Memory B cell (primary cell): Measurements from ENCODE around the gene CYB5D1.
"Not testable (repeated sequence)": the region's sequence is repeated elsewhere in the genome, so short reads cannot be mapped to it uniquely, and the experiment has no call there.

ENCODE experiments used
- ATAC-seq: fragments of 150-1000 bp; cut with Tn5 transposase; 2 replicates; pipeline ENCODE4 v1.10.0; 2021; ENCODE audit warnings: low read depth, mild to moderate bottlenecking, moderate library complexity
- DNase-seq, 2 donors: peaks; one replicate each; pipeline ENCODE4 v3.0.0; 2022; ENCODE audit warnings: low spot score in 2 of 2
- H3K27ac Mint-ChIP-seq: one replicate; pipeline ENCODE4 v1.8.0; 2022; ENCODE audit warnings: mild to moderate bottlenecking, moderate library complexity, mixed read lengths
- H3K27me3 Mint-ChIP-seq: one replicate; pipeline ENCODE4 v1.8.0; 2022; ENCODE audit warnings: mixed read lengths
- H3K36me3 Mint-ChIP-seq: one replicate; pipeline ENCODE4 v1.8.0; 2022; ENCODE audit warnings: mild to moderate bottlenecking, mixed read lengths
- H3K4me1 Mint-ChIP-seq: one replicate; pipeline ENCODE4 v1.8.0; 2022; ENCODE audit warnings: mixed read lengths
- H3K4me3 Mint-ChIP-seq: one replicate; pipeline ENCODE4 v1.8.0; 2022; ENCODE audit warnings: mild to moderate bottlenecking, moderate library complexity, mixed read lengths
- H3K9me3 Mint-ChIP-seq: one replicate; pipeline ENCODE4 v1.8.0; 2022; ENCODE audit warnings: mixed read lengths

The CYB5D1 gene, protein sequence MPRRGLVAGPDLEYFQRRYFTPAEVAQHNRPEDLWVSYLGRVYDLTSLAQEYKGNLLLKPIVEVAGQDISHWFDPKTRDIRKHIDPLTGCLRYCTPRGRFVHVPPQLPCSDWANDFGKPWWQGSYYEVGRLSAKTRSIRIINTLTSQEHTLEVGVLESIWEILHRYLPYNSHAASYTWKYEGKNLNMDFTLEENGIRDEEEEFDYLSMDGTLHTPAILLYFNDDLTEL

DNA sequence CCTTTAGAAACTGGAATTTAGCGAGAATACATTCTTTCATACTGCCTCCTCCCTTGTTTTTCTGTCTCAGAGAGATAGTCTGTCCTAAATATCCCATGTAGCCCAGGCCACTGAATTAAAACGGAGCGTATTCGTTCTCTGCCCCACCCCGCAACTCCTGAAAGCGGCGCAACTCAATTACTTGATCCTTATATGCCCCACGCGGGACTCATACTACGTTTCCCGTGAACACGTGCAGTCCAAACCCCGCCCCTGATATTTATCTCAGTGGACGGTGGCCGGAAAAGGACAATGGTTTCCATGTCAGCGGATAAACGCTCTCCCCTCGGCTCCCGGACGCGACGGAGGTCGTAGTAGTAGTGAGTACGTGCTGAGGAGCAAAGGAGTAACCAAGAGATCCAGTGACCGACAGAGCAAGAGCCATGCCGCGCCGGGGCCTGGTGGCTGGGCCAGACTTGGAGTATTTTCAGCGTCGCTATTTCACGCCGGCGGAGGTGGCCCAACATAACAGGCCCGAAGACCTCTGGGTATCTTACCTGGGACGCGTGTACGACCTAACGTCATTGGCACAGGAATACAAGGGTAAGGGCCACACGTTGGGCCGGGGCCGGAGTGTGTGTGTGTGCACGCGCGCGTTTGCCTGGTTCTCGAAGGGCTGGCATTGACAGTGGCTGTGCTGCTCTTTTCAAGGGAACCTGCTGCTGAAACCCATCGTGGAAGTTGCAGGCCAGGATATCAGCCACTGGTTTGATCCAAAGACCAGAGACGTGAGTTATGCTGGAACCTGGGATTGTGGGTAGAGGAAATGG lies at the start of gene CYB5D1:
TSS of gene CYB5D1 (plus strand) at position 291 of the 809 bp plus-strand sequence. CDS start at position 423, 132 bp downstream.
- no peak within 1 kb of the TSS for H3K27ac Mint-ChIP-seq
- DNase-seq (peak; percentile 86 to 88), ATAC-seq (peak; percentile 54)
- peaks cover 8% of the 10 kb centered on the region for H3K4me1 Mint-ChIP-seq
- peaks cover 2% of the 10 kb centered on the region for H3K36me3 Mint-ChIP-seq
- H3K27me3 Mint-ChIP-seq, result no peaks in the 10 kb centered on the region
- no peaks in the 10 kb centered on the region for H3K9me3 Mint-ChIP-seq
- H3K4me3 Mint-ChIP-seq, result no peak within 1 kb of the TSS

DNA sequence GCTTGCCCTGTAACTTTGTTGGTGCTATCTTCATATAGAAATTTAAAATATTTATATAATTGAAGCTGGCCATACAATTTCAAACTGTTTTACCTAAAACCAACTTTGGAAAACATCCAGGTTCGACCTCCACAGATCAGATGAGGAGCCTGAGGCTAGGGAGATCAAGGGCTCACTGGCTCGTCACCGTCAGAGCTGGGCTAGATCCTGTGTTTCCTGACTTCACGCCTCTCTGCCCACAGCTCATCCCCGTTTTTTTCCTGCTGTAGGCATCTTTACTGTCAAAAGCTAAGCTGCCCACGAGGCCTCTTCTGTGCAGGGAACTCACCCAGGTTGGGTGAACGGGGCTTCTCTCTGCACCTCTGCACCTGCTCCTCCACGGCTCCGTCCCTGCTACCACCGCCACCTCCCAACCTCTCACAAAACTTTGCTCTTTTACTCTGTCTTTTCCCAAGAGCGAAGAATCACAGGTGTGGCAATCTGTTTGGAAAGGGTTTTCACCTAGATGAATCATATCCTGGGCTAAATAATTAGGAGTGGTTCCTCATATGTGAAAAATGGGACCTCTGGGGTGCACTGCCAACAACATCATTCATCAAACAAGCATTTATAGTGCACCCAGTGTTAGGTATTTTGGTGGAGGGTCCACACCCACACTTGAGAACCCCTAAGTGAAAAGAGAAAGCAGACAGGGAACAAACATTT lies 48.6 kb upstream of the CYB5D1 start:
- Mint-ChIP-seq H3K4me3 (no peak overlapping the region), H3K27ac (no peak overlapping the region), H3K36me3 (no peaks in the 10 kb centered on the region), H3K4me1 (no peaks in the 10 kb centered on the region), H3K9me3 (no peaks in the 10 kb centered on the region), H3K27me3 (peaks cover 19% of the 10 kb centered on the region)
- ATAC-seq (no peak), DNase-seq (no peak)

DNA sequence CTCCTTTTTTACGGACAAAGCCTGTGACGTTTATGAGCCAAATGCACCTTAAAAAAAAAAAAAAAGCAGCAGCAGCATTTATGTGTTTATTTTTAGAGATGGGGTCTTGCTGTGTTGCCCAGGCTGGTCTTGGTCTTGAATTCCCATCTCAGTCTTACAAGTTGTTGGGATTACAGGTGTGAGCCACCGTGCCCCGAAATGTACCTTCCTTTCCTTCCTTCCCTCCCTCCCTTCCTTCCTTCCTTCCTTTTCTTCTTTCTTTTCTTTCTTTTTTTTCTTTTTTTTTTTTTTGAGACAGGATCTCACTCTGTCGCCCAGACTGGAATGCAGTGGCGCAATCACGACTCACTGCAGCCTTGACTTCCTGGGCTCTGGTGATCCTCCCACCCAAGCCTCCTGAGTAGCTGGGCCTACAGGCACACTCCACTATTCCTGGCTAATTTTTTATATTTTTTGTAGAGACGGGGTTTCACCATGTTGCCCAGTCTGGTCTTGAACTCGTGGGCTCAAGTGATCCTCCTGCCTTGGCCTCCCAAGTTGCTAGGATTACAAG lies 47.9 kb upstream of the CYB5D1 start:
- H3K27me3 Mint-ChIP-seq, result peaks cover 19% of the 10 kb centered on the region
- not testable (repeated sequence) for H3K36me3 Mint-ChIP-seq, H3K27ac Mint-ChIP-seq, H3K4me3 Mint-ChIP-seq, H3K9me3 Mint-ChIP-seq, ATAC-seq, H3K4me1 Mint-ChIP-seq, DNase-seq

DNA sequence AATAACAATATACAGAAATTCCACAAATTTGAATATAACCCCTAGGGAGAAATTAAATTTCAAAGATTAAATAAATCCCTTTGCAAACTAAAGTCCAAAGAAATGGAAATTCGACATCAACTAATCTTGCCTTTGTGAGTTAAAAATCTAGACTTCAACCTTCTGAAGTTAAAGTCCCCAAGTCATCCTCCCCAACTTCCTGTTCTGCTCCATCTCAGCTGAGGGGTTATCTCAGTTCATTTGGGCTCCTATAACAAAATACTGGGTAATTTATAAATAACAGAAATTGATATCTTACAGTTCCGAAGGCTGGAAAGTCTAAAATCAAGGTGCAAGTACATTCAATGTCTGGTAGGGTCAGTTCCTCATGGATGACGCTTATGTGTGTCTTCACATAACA lies 46.6 kb upstream of the CYB5D1 start:
- H3K27me3 Mint-ChIP-seq, result peaks cover 14% of the 10 kb centered on the region
- H3K9me3 Mint-ChIP-seq, result no peaks in the 10 kb centered on the region
- no peak for DNase-seq
- no peak overlapping the region for H3K27ac Mint-ChIP-seq
- no peaks in the 10 kb centered on the region for H3K36me3 Mint-ChIP-seq
- no peak overlapping the region for H3K4me3 Mint-ChIP-seq
- H3K4me1 Mint-ChIP-seq, result no peaks in the 10 kb centered on the region
- no peak for ATAC-seq

DNA sequence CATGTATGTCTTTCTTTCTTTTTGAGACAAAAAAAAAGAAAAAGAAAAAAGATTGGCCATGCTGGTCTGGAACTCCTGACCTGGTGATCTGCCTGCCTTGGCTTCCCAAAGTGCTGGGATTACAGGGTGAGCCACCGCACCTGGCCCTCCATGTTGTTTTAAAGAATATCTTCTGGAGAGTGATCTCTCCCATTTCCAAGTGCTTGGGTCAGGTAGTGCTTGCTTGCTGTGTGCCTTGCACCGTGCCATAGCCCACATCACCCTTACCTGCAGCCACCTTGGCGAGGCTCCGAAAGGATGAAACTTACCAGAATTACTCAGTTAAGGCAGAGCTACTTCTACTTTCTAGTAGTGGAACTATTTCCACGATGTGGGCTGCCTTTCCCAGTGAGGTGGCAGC lies 42.8 kb upstream of the CYB5D1 start:
- H3K27ac Mint-ChIP-seq, result no peak overlapping the region
- ATAC-seq (no peak), DNase-seq (no peak)
- peaks cover 2% of the 10 kb centered on the region for H3K27me3 Mint-ChIP-seq
- no peaks in the 10 kb centered on the region for H3K36me3 Mint-ChIP-seq
- no peaks in the 10 kb centered on the region for H3K9me3 Mint-ChIP-seq
- no peak overlapping the region for H3K4me3 Mint-ChIP-seq
- no peaks in the 10 kb centered on the region for H3K4me1 Mint-ChIP-seq

DNA sequence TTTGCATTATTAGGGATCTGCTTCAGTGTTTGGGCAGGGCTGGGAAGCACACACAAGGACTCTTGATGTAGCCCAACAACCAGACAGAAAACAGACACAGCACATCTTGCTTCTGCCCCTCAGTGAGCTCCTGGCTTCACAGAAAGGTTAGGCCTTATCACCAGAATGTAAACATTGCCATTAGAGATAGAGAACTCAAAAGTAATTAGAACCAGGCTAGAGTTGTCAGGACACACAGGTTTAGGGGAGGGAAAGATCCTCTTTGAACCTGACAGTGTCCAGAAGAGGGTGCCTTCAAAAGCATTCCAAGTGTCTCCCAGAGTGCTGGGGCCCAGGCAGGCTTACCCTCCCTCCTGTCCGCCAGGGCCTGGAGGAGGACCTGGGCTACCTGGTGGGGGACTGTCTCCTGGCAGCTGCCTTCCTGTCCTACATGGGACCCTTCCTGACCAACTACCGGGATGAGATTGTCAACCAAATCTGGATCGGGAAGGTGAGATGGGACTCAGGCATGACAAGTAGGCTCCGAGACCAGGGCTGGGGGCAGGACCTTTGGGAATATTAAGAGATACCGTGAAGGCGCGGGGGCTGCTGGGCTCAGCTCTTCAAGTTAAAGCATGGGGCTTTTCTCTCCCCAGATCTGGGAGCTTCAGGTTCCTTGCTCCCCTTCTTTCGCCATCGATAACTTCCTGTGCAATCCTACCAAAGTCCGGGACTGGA lies 40.7 kb upstream of the CYB5D1 start:
- peaks cover 4% of the 10 kb centered on the region for H3K27me3 Mint-ChIP-seq
- no peaks in the 10 kb centered on the region for H3K36me3 Mint-ChIP-seq
- ATAC-seq, result no peak
- H3K27ac Mint-ChIP-seq, result no peak overlapping the region
- no peaks in the 10 kb centered on the region for H3K9me3 Mint-ChIP-seq
- no peak overlapping the region for H3K4me3 Mint-ChIP-seq
- no peak for DNase-seq
- no peaks in the 10 kb centered on the region for H3K4me1 Mint-ChIP-seq

DNA sequence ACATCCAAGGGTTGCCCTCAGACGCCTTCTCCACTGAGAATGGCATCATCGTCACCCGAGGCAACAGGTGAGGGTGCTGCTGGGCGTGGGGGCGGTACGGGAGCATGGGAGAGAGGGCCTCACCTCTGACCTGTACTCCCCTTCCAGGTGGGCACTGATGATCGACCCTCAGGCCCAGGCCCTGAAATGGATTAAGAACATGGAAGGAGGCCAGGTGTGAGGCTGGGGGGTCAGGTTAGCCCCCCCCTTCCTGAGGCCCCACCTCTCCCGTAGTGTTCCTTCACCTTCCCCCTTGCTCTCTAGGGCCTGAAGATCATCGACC lies 40.2 kb upstream of the CYB5D1 start:
- H3K4me3 Mint-ChIP-seq, result no peak overlapping the region
- ATAC-seq, result no peak
- H3K27me3 Mint-ChIP-seq, result peaks cover 4% of the 10 kb centered on the region
- H3K4me1 Mint-ChIP-seq, result no peaks in the 10 kb centered on the region
- no peaks in the 10 kb centered on the region for H3K36me3 Mint-ChIP-seq
- no peaks in the 10 kb centered on the region for H3K9me3 Mint-ChIP-seq
- no peak overlapping the region for H3K27ac Mint-ChIP-seq
- no peak for DNase-seq

DNA sequence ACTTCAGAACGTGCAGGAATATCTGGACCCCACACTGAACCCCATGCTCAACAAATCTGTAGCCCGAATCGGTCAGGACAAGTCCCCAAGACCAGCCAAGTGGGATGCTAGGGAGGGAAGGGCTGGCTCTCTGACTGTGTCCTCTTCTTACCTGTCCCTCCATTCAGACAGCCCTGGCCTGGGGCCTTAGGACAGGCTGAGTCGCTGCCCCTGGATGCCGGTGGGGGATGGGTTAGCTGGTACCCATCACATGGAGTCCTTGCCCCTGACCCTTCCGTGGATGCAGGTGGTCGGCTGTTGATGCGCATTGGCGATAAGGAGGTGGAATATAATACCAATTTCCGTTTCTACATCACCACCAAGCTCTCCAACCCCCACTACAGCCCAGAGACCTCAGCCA lies 39.8 kb upstream of the CYB5D1 start:
- Mint-ChIP-seq H3K27me3 (peaks cover 4% of the 10 kb centered on the region), H3K27ac (no peak overlapping the region), H3K4me1 (no peaks in the 10 kb centered on the region), H3K4me3 (no peak overlapping the region), H3K9me3 (no peaks in the 10 kb centered on the region), H3K36me3 (no peaks in the 10 kb centered on the region)
- ATAC-seq (no peak), DNase-seq (no peak)

DNA sequence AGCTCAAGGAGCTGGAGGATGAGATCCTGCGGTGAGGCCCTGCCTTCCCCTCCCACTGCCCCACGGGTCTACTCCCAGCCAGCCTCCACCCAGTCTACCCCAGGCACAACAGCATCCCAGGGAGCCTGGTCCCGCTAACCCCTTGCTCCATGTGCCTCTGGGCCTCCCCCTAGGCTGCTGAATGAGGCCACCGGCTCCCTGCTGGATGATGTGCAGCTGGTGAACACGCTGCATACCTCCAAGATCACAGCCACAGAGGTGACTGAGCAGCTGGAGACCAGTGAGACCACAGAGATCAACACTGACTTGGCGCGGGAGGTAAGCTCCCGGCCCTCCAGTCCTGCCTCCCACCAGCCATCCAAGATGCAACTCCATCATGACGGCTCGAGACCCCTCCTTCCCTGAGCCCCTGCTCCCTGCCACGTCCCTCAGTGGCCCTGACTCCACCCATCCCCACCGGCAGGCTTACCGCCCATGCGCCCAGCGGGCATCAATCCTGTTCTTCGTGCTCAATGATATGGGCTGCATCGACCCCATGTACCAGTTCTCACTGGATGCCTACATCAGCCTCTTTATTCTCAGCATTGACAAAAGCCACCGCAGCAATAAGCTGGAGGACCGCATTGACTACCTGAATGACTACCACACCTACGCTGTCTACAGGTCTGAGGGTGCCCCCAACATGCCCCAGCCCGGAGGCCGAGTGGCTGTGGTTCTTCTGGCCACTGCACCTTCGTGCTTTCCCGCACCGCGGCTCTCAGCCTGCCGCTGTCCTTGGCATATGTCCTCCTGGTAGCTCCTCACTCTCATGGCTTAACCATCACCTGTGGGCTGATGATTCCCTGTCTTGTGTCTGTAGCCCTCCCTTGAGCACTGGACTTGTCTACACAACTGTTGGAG lies 38.8 kb upstream of the CYB5D1 start:
- no peaks in the 10 kb centered on the region for H3K9me3 Mint-ChIP-seq
- DNase-seq, result no peak
- no peak overlapping the region for H3K27ac Mint-ChIP-seq
- H3K4me3 Mint-ChIP-seq, result no peak overlapping the region
- no peak for ATAC-seq
- no peaks in the 10 kb centered on the region for H3K36me3 Mint-ChIP-seq
- H3K4me1 Mint-ChIP-seq, result no peaks in the 10 kb centered on the region
- peaks cover 6% of the 10 kb centered on the region for H3K27me3 Mint-ChIP-seq

DNA sequence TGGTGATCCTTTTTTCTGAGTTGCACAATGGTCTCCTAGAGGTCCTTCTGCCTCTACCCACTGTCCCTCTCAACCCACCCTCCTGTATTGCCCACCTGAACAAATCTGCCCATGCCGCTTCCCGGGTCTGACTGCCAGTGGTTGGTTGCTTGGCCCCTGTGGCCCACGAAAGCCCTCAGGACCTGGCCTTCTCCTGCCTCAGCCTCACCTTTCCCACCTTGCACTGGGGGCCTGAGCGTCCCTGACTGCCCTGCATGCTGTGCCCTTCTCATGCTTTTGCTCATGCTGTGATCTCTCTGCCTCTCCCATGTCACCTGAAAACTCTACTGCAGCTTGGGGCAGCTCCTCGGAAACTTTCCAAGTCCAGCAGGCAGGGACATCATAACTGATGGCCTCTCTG lies 37.6 kb upstream of the CYB5D1 start:
- Mint-ChIP-seq H3K9me3 (no peaks in the 10 kb centered on the region), H3K4me1 (no peaks in the 10 kb centered on the region), H3K36me3 (no peaks in the 10 kb centered on the region), H3K4me3 (no peak overlapping the region), H3K27me3 (peaks cover 6% of the 10 kb centered on the region), H3K27ac (no peak overlapping the region)
- ATAC-seq, result no peak
- DNase-seq, result no peak

DNA sequence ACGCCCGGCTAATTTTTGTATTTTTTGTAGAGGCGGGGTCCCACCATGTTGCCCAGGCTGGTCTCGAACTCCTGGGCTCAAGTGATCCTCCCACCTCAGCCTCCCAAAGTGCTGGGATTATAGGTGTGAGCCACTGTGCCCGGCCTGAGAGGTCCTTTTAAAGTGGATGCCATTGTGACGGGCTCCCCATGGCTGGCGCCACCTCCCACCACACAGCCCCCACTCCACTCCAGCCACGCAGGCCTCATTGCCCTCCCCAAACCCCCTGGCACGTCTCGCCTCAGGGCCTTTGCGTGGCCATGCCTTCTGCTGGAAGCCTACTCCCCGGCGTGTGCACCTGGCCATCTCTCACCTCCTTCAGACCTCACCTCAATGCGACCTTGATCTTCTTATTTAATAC lies 35.7 kb upstream of the CYB5D1 start:
- Mint-ChIP-seq H3K27me3 (peaks cover 4% of the 10 kb centered on the region), H3K36me3 (no peaks in the 10 kb centered on the region), H3K4me3 (no peak overlapping the region), H3K27ac (no peak overlapping the region), H3K9me3 (no peaks in the 10 kb centered on the region), H3K4me1 (no peaks in the 10 kb centered on the region)
- DNase-seq (no peak), ATAC-seq (no peak)

DNA sequence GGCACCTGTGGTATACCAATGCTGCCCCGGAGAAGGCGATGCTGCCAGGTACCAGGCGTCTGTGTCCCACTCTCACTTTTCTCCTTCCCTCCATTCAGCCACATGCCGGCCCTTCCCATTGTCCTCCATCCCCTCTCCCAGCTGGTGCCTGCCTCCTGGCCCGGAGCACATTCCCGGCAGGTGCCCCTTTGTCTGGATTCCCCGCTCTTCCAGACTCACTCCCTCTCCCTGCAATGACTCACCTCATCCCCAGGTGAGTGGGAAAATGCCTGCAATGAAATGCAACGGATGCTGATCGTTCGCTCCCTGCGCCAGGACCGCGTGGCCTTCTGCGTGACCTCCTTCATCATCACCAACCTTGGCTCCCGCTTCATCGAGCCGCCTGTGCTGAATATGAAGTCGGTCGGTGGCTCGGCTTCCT lies 34.2 kb upstream of the CYB5D1 start:
- Mint-ChIP-seq H3K4me3 (no peak overlapping the region), H3K27ac (no peak overlapping the region), H3K27me3 (peaks cover 4% of the 10 kb centered on the region), H3K9me3 (no peaks in the 10 kb centered on the region), H3K4me1 (no peaks in the 10 kb centered on the region), H3K36me3 (no peaks in the 10 kb centered on the region)
- ATAC-seq (no peak), DNase-seq (no peak)
